T-helper 2 cell treated with Interferon-gamma antibody and Interleukin-4, amounts not matched to agents 5 μg/mL and 100 μg/mL, for 36 hours (primary cell): Measurements from ENCODE around the gene MLLT6.

ENCODE experiments used
- DNase-seq: peaks from one replicate; pipeline ENCODE4 v3.0.0; 2021; ENCODE audit warnings: low spot score
- H3K27ac Mint-ChIP-seq: one replicate; pipeline ENCODE4 v1.8.0; 2021; ENCODE audit warnings: mild to moderate bottlenecking, mixed read lengths
- H3K27me3 Mint-ChIP-seq: one replicate; pipeline ENCODE4 v1.8.0; 2021; ENCODE audit warnings: low read depth, mixed read lengths
- H3K36me3 Mint-ChIP-seq: one replicate; pipeline ENCODE4 v1.8.0; 2021; ENCODE audit warnings: low read depth, mixed read lengths
- H3K4me1 Mint-ChIP-seq: one replicate; pipeline ENCODE4 v1.8.0; 2021; ENCODE audit warnings: low read depth, mixed read lengths
- H3K4me3 Mint-ChIP-seq: one replicate; pipeline ENCODE4 v1.8.0; 2022; ENCODE audit warnings: mild to moderate bottlenecking, moderate library complexity, mixed read lengths
- H3K9me3 Mint-ChIP-seq: one replicate; pipeline ENCODE4 v1.8.0; 2021; ENCODE audit warnings: mixed read lengths

Gene MLLT6

GRCh38 chr17:38671939-38672720 is 32.9 kb upstream of the MLLT6 start:
- Mint-ChIP-seq H3K4me1 (peaks cover 30% of the 10 kb centered on the region), H3K4me3 (peak overlapping the region; percentile 34), H3K27ac (no peak overlapping the region), H3K27me3 (peaks cover 60% of the 10 kb centered on the region), H3K36me3 (no peaks in the 10 kb centered on the region), H3K9me3 (no peaks in the 10 kb centered on the region)
- no peak for DNase-seq

- Mint-ChIP-seq H3K27me3 (peaks cover 53% of the 10 kb centered on the region), H3K27ac (no peak overlapping the region), H3K9me3 (no peaks in the 10 kb centered on the region), H3K4me1 (peaks cover 26% of the 10 kb centered on the region), H3K4me3 (peak overlapping the region; percentile 50), H3K36me3 (no peaks in the 10 kb centered on the region)
- no peak for DNase-seq
These were observed 32.0 kb upstream of the MLLT6 start for GRCh38 chr17:38672788-38673706.

DNA sequence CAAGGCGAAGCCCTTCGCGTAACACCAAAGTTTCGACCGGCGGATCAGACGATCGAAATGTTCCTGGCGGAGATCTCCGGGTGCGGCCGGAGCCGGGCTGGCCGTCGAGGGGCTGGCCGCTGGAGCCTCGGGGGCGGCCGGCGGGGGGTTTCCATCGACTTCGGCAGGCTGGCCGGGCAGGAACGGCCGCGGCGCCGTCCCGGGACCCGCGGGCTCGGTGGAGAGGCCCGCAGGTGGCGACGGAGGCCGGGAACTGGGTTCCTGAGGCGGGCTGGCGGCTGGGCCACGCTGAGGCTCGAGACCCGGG is 31.4 kb upstream of the MLLT6 start:
- H3K27me3 Mint-ChIP-seq: peaks cover 47% of the 10 kb centered on the region
- peaks cover 26% of the 10 kb centered on the region for H3K4me1 Mint-ChIP-seq

DNA sequence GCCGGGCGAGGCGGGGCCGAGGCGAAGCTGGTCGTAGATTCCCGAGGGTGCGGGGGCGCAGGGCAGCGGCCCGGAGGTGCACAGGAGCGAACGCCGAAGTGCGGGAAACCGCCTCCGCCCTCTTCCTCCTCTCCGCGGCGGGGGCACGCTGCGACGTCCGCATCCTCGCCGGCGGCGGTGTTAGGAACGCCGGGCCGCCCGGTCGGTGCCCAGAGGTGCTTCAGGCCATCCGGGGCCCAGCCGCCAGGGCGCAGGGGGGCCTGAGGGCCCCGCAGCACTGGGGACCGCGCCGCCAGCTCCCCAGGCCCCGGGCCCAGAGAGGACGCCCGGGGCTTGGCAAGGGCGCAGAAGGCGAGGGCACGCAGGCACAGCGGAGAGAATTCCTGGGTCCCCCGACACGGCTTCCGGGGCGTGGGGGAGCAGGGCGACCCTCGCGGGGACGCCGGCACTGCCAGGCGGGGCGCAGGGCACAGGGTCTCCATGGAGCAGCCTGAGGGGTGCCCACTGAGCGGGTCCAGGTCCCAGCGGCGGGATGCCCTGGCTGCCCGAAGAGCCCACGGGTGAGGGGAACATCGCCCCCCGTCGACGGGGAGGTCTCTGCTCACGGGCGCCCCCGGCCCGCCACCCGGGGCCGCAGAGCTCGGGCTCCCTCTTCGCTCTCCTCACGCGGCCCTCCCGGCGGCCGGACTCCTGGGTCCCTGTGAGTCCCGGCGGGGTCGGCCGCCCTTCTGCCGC is 30.9 kb upstream of the MLLT6 start:
- Mint-ChIP-seq H3K36me3 (no peaks in the 10 kb centered on the region), H3K4me1 (peaks cover 26% of the 10 kb centered on the region), H3K27me3 (peaks cover 42% of the 10 kb centered on the region), H3K4me3 (no peak overlapping the region), H3K9me3 (no peaks in the 10 kb centered on the region), H3K27ac (no peak overlapping the region)
- DNase-seq: peak; percentile 49

More for the DNA sequence above, 31.4 kb upstream of the MLLT6 start:
- DNase-seq: no peak
- Mint-ChIP-seq H3K27ac (no peak overlapping the region), H3K9me3 (no peaks in the 10 kb centered on the region), H3K4me3 (no peak overlapping the region), H3K36me3 (no peaks in the 10 kb centered on the region)

DNA sequence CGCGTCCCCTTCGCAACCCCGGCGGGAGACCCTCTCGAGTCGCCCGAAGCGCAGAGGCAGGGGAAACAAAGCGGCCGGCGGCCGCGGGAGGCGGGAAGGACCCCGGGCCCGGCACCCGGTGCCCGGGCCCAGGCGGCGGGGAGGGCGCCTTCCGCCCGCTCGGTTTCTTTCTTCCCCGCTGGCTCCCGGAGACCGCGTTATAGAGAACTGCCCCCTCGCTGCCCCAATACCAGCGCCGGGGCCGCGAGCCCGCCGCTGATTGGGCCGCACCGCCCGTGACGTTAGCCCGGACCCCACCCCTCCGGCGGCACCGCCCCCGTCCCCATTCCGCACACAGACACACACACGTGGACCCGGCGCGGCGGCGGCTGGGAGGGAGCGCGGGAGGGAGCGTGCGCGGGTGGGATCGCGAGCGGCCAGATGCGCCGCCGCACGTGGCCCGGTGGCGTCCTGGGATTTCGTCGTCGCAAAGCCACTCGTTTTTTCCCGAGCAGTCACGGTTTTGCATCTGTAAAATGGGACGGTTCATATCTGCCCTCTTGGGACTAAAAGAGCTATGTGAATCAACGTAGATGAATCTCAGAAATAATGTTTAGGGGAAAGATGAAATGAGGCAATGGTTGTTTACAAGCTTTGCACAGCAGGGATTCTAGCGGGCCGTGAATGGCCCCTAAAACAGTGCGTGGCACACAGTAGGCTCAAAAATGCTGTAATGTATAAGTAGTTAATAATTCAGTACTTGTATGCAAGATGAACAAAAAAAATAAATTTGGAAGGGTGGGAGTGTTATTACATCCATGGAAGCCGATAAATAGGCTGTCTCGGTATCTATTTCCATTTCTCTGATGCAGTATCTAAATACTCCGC is 30.1 kb upstream of the MLLT6 start, which contains the start of gene EPOP:
Gene EPOP (minus strand): TSS at position 209 of the 867 bp plus-strand sequence. CDS start 462 bp downstream, outside the sequence.
- Mint-ChIP-seq H3K27ac (no peak within 1 kb of the TSS), H3K4me3 (peak within 1 kb of the TSS; percentile 70), H3K36me3 (no peaks in the 10 kb centered on the region), H3K4me1 (peaks cover 26% of the 10 kb centered on the region), H3K9me3 (no peaks in the 10 kb centered on the region), H3K27me3 (peaks cover 34% of the 10 kb centered on the region)
- DNase-seq: peak; percentile 92

DNA sequence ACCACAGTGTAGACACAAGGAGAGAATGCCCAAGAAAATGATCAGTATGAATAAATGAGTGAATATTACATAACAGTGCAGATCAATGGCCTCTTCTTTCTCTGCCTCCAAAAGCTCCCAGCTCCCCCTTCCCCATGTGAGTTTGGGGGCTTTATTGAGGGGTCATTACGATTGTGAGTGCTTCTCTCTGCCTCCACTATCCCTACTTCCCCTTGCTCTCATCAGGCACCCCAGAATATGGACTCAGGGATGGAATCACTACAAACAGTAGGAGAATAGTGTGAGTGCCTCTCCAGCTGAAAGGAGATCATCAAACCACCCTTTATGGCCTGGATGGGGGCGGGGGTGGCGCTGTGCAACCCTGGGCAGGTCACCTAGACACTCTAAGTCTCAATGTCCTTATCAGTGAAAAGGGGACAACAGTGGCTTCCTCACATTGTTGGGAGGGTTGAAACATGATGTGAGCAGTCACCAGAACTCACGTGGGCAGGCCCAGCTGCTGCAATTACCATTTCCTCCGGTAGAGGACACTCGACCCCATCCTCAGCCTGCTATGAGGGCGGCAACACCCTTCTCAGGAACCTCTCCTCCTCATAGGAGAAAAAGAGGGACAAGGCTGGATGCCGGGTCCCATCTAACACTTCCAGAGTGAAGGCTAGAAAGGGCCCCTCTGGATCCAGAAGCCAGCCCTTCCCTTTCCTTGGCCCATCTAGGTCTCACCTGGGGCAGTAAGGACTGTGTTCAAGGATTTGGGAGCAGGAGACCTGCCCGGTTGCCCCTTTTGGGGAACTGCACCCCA is 28.2 kb upstream of the MLLT6 start:
- no peaks in the 10 kb centered on the region for H3K36me3 Mint-ChIP-seq
- peak overlapping the region; percentile 31 for H3K27ac Mint-ChIP-seq
- peaks cover 23% of the 10 kb centered on the region for H3K4me1 Mint-ChIP-seq
- H3K4me3 Mint-ChIP-seq: no peak overlapping the region
- H3K27me3 Mint-ChIP-seq: peaks cover 14% of the 10 kb centered on the region
- DNase-seq: peak; percentile 78
- no peaks in the 10 kb centered on the region for H3K9me3 Mint-ChIP-seq

DNA sequence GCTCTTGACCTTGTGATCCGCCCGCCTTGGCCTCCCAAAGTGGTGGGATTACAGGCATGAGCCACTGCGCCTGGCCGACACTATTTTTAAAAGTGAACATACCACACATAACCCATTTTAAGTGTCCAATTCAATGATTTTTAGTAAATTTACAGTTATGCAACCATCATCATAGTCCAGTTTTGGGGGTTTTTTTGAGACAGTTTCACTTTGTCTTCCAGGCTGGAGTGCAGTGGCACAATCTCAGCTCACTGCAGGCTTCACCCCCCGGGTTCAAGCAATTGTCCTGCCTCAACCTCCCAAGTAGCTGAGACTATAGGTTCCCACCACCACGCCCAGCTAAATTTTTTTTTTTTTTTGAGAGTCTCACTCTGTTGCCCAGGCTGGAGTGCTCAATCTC is 27.3 kb upstream of the MLLT6 start:
- H3K27ac Mint-ChIP-seq: no peak overlapping the region
- no peak for DNase-seq
- peaks cover 6% of the 10 kb centered on the region for H3K27me3 Mint-ChIP-seq
- no peaks in the 10 kb centered on the region for H3K36me3 Mint-ChIP-seq
- H3K4me3 Mint-ChIP-seq: no peak overlapping the region
- H3K4me1 Mint-ChIP-seq: peaks cover 17% of the 10 kb centered on the region
- H3K9me3 Mint-ChIP-seq: no peaks in the 10 kb centered on the region

- H3K4me3 Mint-ChIP-seq: no peak overlapping the region
- H3K27ac Mint-ChIP-seq: no peak overlapping the region
- peaks cover 6% of the 10 kb centered on the region for H3K4me1 Mint-ChIP-seq
- H3K27me3 Mint-ChIP-seq: no peaks in the 10 kb centered on the region
- DNase-seq: no peak
- no peaks in the 10 kb centered on the region for H3K36me3 Mint-ChIP-seq
- no peaks in the 10 kb centered on the region for H3K9me3 Mint-ChIP-seq
These were observed 24.0 kb upstream of the MLLT6 start for GRCh38 chr17:38681096-38681495.

DNA sequence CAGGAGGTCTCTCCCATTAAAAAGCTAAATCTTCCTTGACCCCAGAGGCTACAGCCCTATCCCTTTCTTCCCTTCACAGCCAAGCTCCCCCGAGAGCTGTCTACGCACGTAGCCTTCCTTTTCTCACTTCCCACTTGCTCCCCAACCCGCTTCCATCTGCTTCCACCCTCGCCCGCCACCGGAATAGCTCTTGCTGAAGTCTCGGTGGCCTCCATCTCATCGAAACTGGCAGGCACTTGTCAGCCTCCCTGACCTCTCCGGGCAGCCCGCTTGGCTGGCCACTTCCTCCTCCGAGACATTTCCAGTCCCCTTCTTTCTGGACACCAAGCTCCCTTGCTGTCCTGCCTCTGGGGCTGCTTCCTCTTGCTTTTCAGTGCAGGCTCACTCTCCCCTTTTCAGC is 19.6 kb upstream of the MLLT6 start:
- DNase-seq: no peak
- Mint-ChIP-seq H3K27me3 (peaks cover 2% of the 10 kb centered on the region), H3K27ac (no peak overlapping the region), H3K36me3 (no peaks in the 10 kb centered on the region), H3K4me3 (no peak overlapping the region), H3K9me3 (no peaks in the 10 kb centered on the region), H3K4me1 (no peaks in the 10 kb centered on the region)

- H3K4me1 Mint-ChIP-seq: no peaks in the 10 kb centered on the region
- no peak for DNase-seq
These were observed 17.8 kb upstream of the MLLT6 start for GRCh38 chr17:38687286-38687685.

DNA sequence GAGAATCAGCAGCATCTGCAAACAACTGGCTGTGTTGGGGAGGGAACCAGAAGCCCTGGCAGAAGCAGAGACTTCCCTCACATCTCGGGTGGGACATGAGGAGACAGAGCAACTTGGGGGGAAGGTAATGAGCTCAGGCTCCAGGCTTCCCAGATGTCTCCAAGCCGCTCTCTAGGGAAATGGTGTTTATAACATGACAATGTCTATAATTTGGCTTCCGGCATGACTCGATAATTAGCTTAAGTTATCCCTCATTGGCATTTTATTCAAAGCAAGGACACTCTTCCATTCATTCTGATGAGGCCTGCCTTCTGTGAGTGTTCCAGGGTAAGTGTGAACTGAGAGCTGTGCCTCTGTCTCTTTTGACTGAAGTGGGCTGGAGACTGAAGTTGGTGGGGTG is 14.7 kb upstream of the MLLT6 start:
- H3K27ac Mint-ChIP-seq: no peak overlapping the region

More at GRCh38 chr17:38687286-38687685, 17.8 kb upstream of the MLLT6 start:
- Mint-ChIP-seq H3K4me3 (no peak overlapping the region), H3K9me3 (no peaks in the 10 kb centered on the region), H3K27ac (no peak overlapping the region), H3K27me3 (peaks cover 2% of the 10 kb centered on the region), H3K36me3 (no peaks in the 10 kb centered on the region)

DNA sequence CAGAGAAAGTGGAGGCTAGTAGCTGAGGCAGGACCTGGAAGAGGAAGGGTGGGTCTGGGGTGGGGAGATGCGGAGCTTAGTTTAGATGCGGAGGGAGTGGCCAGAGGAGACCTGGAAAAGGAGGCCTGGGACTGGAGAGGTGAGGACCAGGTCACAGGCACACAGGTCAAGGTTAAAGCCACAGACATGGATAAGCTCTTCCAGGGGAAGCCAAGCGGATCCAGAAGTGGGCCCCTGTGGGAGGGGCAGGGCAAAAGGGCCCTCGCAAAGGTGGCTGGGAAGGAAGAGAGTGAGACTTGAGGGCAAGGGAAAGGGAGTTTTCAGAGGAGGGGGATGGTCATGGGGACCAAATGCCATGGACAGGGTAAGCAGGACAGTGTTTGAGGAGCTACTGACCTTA is 13.9 kb upstream of the MLLT6 start:
- Mint-ChIP-seq H3K9me3 (no peaks in the 10 kb centered on the region), H3K36me3 (no peaks in the 10 kb centered on the region), H3K27ac (no peak overlapping the region), H3K27me3 (peaks cover 2% of the 10 kb centered on the region), H3K4me1 (no peaks in the 10 kb centered on the region), H3K4me3 (no peak overlapping the region)
- no peak for DNase-seq

More for the DNA sequence above, 14.7 kb upstream of the MLLT6 start:
- no peaks in the 10 kb centered on the region for H3K4me1 Mint-ChIP-seq
- no peak for DNase-seq
- no peaks in the 10 kb centered on the region for H3K36me3 Mint-ChIP-seq
- no peaks in the 10 kb centered on the region for H3K9me3 Mint-ChIP-seq
- H3K27me3 Mint-ChIP-seq: peaks cover 2% of the 10 kb centered on the region
- no peak overlapping the region for H3K4me3 Mint-ChIP-seq
